Measurements from ENCODE around the gene RTP3. TPM values are rescaled to one million over a fixed set of nuclear protein-coding genes. Genes with fewer than 3 reads are reported as not detected.

RTP3 gene
- total and polyA plus RNA-seq, 2 experiments from 2014 or later = 0.16 TPM; not detected in 1

DNA sequence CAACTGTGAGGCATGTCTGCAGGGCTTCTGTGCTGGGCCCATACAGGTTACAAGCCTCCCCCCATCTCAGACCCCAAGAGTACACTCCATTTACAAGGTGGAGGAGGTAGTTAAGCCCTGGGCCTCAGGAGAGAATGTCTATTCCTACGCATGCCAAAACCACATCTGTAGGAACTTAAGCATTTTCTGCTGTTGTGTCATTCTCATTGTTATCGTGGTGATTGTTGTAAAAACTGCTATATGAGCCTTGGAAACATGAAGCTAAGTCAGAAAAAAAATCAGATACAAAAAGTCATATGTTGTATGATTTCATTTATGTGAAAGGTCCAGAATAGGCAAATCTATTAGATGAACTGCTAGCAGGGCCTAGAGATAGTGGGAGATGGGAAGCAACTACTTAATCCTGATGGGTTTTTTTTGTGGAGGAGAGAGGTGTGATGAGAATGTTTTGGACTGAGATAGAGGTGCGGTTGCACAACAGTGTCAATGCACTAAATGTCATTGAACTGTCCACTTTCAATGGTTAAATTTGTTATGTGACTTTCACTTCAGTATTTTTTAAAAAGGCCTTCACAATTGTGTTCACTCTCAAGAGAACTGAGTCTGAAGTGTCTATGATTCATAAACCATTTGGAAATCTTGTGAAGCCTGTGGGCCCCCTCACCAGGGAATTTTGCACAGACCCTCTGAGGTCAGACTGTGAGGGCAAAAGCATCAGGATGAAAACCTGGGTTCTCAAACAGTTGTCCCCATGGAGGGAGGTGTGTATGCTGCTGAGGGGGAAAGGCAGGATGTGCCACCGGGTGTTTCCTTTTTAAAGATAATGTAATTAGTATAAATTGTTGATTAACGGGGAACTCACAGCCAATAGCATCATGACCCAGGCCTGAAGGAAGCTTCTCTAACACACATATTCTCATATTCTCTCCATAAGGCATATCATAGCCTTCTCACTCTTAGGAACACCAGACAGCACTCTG, 3.2 kb downstream of the RTP3 start:
- no peak overlapping the region for H3K4me2 ChIP-seq
- H3K27ac ChIP-seq (ENCODE audit: low read depth) = no peak overlapping the region
- peaks cover 5% of the 10 kb centered on the region; the same call in 1 of the 2 replicates for H3F3A ChIP-seq (replicated peaks; ENCODE audit: low read depth)
- H3K4me1 ChIP-seq (ENCODE audit: insufficient read depth) = peaks cover 13% of the 10 kb centered on the region
- TF ChIP-seq ZNF331 (CRISPR knock-in tag; IDR thresholded peaks at IDR 0.05; ENCODE audit: low read depth) (no peak), CREB1 (CRISPR knock-in tag; IDR thresholded peaks at IDR 0.05; ENCODE audit: low read depth) (no peak), ZNF114 (CRISPR knock-in tag; IDR thresholded peaks at IDR 0.05) (no peak), JUNB (IDR thresholded peaks at IDR 0.05; ENCODE audit: unreplicated experiment) (no peak), NANOG (IDR thresholded peaks at IDR 0.05; ENCODE audit: borderline replicate concordance) (no peak), STAT1 (IDR thresholded peaks at IDR 0.05; ENCODE audit: unreplicated experiment) (no peak), EZH2phosphoT487 (IDR thresholded peaks at IDR 0.05; ENCODE audit: unreplicated experiment) (no peak), POLR2AphosphoS5 (IDR thresholded peaks at IDR 0.05; ENCODE audit: low read depth) (no peak)
- TF ChIP-seq, protein P1, sequence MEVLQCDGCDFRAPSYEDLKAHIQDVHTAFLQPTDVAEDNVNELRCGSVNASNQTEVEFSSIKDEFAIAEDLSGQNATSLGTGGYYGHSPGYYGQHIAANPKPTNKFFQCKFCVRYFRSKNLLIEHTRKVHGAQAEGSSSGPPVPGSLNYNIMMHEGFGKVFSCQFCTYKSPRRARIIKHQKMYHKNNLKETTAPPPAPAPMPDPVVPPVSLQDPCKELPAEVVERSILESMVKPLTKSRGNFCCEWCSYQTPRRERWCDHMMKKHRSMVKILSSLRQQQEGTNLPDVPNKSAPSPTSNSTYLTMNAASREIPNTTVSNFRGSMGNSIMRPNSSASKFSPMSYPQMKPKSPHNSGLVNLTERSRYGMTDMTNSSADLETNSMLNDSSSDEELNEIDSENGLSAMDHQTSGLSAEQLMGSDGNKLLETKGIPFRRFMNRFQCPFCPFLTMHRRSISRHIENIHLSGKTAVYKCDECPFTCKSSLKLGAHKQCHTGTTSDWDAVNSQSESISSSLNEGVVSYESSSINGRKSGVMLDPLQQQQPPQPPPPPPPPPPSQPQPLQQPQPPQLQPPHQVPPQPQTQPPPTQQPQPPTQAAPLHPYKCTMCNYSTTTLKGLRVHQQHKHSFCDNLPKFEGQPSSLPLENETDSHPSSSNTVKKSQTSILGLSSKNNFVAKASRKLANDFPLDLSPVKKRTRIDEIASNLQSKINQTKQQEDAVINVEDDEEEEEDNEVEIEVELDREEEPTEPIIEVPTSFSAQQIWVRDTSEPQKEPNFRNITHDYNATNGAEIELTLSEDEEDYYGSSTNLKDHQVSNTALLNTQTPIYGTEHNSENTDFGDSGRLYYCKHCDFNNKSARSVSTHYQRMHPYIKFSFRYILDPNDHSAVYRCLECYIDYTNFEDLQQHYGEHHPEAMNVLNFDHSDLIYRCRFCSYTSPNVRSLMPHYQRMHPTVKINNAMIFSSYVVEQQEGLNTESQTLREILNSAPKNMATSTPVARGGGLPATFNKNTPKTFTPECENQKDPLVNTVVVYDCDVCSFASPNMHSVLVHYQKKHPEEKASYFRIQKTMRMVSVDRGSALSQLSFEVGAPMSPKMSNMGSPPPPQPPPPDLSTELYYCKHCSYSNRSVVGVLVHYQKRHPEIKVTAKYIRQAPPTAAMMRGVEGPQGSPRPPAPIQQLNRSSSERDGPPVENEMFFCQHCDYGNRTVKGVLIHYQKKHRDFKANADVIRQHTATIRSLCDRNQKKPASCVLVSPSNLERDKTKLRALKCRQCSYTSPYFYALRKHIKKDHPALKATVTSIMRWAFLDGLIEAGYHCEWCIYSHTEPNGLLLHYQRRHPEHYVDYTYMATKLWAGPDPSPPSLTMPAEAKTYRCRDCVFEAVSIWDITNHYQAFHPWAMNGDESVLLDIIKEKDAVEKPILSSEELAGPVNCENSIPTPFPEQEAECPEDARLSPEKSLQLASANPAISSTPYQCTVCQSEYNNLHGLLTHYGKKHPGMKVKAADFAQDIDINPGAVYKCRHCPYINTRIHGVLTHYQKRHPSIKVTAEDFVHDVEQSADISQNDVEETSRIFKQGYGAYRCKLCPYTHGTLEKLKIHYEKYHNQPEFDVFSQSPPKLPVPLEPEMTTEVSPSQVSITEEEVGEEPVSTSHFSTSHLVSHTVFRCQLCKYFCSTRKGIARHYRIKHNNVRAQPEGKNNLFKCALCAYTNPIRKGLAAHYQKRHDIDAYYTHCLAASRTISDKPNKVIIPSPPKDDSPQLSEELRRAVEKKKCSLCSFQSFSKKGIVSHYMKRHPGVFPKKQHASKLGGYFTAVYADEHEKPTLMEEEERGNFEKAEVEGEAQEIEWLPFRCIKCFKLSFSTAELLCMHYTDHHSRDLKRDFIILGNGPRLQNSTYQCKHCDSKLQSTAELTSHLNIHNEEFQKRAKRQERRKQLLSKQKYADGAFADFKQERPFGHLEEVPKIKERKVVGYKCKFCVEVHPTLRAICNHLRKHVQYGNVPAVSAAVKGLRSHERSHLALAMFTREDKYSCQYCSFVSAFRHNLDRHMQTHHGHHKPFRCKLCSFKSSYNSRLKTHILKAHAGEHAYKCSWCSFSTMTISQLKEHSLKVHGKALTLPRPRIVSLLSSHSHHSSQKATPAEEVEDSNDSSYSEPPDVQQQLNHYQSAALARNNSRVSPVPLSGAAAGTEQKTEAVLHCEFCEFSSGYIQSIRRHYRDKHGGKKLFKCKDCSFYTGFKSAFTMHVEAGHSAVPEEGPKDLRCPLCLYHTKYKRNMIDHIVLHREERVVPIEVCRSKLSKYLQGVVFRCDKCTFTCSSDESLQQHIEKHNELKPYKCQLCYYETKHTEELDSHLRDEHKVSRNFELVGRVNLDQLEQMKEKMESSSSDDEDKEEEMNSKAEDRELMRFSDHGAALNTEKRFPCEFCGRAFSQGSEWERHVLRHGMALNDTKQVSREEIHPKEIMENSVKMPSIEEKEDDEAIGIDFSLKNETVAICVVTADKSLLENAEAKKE (CRISPR knock-in tag; IDR thresholded peaks at IDR 0.05) = no peak
- TF ChIP-seq, protein P2, sequence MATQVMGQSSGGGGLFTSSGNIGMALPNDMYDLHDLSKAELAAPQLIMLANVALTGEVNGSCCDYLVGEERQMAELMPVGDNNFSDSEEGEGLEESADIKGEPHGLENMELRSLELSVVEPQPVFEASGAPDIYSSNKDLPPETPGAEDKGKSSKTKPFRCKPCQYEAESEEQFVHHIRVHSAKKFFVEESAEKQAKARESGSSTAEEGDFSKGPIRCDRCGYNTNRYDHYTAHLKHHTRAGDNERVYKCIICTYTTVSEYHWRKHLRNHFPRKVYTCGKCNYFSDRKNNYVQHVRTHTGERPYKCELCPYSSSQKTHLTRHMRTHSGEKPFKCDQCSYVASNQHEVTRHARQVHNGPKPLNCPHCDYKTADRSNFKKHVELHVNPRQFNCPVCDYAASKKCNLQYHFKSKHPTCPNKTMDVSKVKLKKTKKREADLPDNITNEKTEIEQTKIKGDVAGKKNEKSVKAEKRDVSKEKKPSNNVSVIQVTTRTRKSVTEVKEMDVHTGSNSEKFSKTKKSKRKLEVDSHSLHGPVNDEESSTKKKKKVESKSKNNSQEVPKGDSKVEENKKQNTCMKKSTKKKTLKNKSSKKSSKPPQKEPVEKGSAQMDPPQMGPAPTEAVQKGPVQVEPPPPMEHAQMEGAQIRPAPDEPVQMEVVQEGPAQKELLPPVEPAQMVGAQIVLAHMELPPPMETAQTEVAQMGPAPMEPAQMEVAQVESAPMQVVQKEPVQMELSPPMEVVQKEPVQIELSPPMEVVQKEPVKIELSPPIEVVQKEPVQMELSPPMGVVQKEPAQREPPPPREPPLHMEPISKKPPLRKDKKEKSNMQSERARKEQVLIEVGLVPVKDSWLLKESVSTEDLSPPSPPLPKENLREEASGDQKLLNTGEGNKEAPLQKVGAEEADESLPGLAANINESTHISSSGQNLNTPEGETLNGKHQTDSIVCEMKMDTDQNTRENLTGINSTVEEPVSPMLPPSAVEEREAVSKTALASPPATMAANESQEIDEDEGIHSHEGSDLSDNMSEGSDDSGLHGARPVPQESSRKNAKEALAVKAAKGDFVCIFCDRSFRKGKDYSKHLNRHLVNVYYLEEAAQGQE (IDR thresholded peaks at IDR 0.05; ENCODE audit: unreplicated experiment) = no peak
- TF ChIP-seq, protein P3, sequence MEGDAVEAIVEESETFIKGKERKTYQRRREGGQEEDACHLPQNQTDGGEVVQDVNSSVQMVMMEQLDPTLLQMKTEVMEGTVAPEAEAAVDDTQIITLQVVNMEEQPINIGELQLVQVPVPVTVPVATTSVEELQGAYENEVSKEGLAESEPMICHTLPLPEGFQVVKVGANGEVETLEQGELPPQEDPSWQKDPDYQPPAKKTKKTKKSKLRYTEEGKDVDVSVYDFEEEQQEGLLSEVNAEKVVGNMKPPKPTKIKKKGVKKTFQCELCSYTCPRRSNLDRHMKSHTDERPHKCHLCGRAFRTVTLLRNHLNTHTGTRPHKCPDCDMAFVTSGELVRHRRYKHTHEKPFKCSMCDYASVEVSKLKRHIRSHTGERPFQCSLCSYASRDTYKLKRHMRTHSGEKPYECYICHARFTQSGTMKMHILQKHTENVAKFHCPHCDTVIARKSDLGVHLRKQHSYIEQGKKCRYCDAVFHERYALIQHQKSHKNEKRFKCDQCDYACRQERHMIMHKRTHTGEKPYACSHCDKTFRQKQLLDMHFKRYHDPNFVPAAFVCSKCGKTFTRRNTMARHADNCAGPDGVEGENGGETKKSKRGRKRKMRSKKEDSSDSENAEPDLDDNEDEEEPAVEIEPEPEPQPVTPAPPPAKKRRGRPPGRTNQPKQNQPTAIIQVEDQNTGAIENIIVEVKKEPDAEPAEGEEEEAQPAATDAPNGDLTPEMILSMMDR (conservative IDR thresholded peaks at IDR 0.05; ENCODE audit: low read depth in 2 of 2) = no peak
- H3K4me3 Mint-ChIP-seq = no peak overlapping the region
- H2AFZ ChIP-seq = no peak overlapping the region
- H3K36me3 Mint-ChIP-seq (ENCODE audit: low read depth) = peaks cover 2% of the 10 kb centered on the region; the same call in 1 of the 3 replicates
- ATAC-seq (no peak), DNase-seq (ENCODE audit: low spot score) (no peak)
- H3K27me3 ChIP-seq (ENCODE audit: insufficient read depth) = no peaks in the 10 kb centered on the region
- no peaks in the 10 kb centered on the region for H4K20me1 ChIP-seq (replicated peaks; ENCODE audit: insufficient read depth)
- H3K27me3 Mint-ChIP-seq (ENCODE audit: insufficient read depth, low read depth, poor library complexity) = peaks cover 12% of the 10 kb centered on the region
- H3K36me3 ChIP-seq (ENCODE audit: insufficient read depth) = no peaks in the 10 kb centered on the region
- H3K9me2 ChIP-seq (ENCODE audit: insufficient read depth) = peaks cover 6% of the 10 kb centered on the region; the same call in 1 of the 2 replicates
- H3K27ac Mint-ChIP-seq = no peak overlapping the region
- no peaks in the 10 kb centered on the region for H3K79me2 ChIP-seq (replicated peaks; ENCODE audit: insufficient read depth)
- peaks cover 22% of the 10 kb centered on the region for H3K4me1 Mint-ChIP-seq
- H3K9me3 Mint-ChIP-seq = peaks cover 2% of the 10 kb centered on the region; the same call in 2 of the 3 replicates
- H3K4me3 ChIP-seq = no peak overlapping the region

Measured in GM23338 (cell line).